Glutamatergic neuron (in vitro differentiated cells): ENCODE measurements around the gene ELL2. TPM values are rescaled to one million over a fixed set of nuclear protein-coding genes. Genes with fewer than 3 reads are reported as not detected.

Source experiments
- DNase-seq: peaks from one replicate; pipeline ENCODE4 v3.0.0; 2022
- H3K27ac Mint-ChIP-seq: one replicate; pipeline ENCODE4 v1.8.0; 2020; ENCODE audit warnings: mild to moderate bottlenecking, mixed read lengths, inconsistent platforms; ENCODE audit not compliant: unreplicated experiment
- H3K27me3 Mint-ChIP-seq: one replicate; pipeline ENCODE4 v1.8.0; 2020; ENCODE audit warnings: mild to moderate bottlenecking, moderate library complexity, mixed read lengths, inconsistent platforms; ENCODE audit not compliant: unreplicated experiment
- H3K36me3 Mint-ChIP-seq: one replicate; pipeline ENCODE4 v1.8.0; 2020; ENCODE audit warnings: mild to moderate bottlenecking, mixed read lengths, inconsistent platforms; ENCODE audit not compliant: unreplicated experiment
- H3K4me1 Mint-ChIP-seq: one replicate; pipeline ENCODE4 v1.8.0; 2020; ENCODE audit warnings: mild to moderate bottlenecking, low read depth, mixed read lengths, inconsistent platforms; ENCODE audit not compliant: unreplicated experiment
- H3K4me3 Mint-ChIP-seq: one replicate; pipeline ENCODE4 v1.8.0; 2020; ENCODE audit warnings: mild to moderate bottlenecking, mixed read lengths, inconsistent platforms; ENCODE audit not compliant: unreplicated experiment
- H3K9me3 Mint-ChIP-seq: one replicate; pipeline ENCODE4 v1.8.0; 2020; ENCODE audit warnings: mild to moderate bottlenecking, moderate library complexity, mixed read lengths, inconsistent platforms; ENCODE audit not compliant: unreplicated experiment
- CTCF ChIP-seq: fragments of 200-600 bp; sonication (generic); IDR thresholded peaks from one replicate; pipeline ENCODE4 v1.5.0; 2021; ENCODE audit not compliant: partially characterized antibody, unreplicated experiment
- total RNA-seq: library from RNA; stranded (reverse); fragmentation: NEBNext Ultra II Directional; extraction: Animal tissue kit (Norgen Biotek cat#: 25700); gene quantifications from one replicate; pipeline ENCODE4 v1.2.1, GENCODE V29; 2021; ENCODE audit not compliant: unreplicated experiment

Gene ELL2
- total RNA-seq, 1 donor from 2014 or later: 97.0 TPM

DNA sequence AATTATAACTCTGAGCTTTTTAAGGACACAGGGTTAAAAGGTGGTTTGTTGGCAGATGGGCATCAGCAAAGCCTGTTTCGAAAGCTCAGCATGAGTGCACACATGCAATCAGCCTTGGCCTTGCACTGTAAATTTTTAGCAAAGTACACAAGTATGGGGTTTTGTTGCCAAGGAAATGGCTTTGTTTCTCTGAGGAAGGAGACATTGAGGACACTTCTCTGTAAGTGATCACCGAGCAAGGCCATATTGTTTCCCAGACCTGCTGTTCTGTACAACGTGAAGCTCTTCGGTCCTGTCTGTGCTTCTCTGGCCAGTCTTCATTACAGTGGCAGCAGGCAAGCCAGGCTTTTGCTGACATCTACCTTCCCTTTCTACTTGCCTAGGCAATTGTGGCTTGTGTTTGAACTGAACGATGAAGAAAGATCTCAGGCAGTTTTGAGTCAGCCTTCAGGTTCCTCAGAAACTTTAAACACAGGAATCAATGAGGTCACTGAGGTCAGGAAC is 111.2 kb downstream of the ELL2 start:
- no peak for DNase-seq
- no peaks in the 10 kb centered on the region for H3K9me3 Mint-ChIP-seq
- TF ChIP-seq CTCF: no peak
- peaks cover 2% of the 10 kb centered on the region for H3K4me1 Mint-ChIP-seq
- no peak overlapping the region for H3K4me3 Mint-ChIP-seq
- no peak overlapping the region for H3K27ac Mint-ChIP-seq
- no peaks in the 10 kb centered on the region for H3K36me3 Mint-ChIP-seq
- H3K27me3 Mint-ChIP-seq: no peaks in the 10 kb centered on the region

DNA sequence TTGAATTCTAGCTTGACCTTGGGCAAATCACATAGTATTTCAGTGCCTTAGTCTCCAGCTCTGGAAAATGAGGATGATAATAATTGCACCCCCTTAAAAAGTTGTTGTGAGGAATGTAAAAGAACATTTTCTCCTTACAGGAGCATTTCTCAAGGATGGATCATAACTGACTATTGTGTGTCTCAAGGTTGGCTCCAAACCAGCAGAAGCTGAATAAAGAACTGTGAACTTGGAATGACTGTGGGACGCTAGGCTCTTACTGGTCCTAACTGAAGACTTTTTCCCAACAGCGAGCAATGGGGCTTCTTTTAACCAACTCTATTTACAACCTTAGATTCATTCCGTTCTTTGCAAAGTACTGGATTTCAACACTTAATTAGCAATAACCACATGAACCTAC is 113.0 kb downstream of the ELL2 start:
- no peaks in the 10 kb centered on the region for H3K9me3 Mint-ChIP-seq
- H3K27ac Mint-ChIP-seq: no peak overlapping the region
- no peaks in the 10 kb centered on the region for H3K36me3 Mint-ChIP-seq
- no peak overlapping the region for H3K4me3 Mint-ChIP-seq
- no peak for DNase-seq
- peaks cover 2% of the 10 kb centered on the region for H3K4me1 Mint-ChIP-seq
- no peaks in the 10 kb centered on the region for H3K27me3 Mint-ChIP-seq
- TF ChIP-seq CTCF: no peak

DNA sequence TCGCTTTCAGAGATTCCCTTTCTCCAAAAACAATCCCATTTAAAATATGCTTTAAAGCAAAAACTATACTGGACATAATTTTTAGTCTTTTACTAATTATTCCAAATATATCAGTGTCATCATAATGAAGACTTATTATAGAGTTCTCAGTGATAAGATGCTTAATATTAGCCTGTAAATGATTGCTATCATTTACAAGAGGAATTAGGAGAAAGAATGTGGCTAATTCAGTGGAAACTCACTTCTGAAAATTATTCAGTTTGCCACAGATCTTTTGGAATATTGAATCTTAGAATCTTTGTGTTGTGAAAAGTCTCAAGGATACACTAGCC is 114.4 kb downstream of the ELL2 start:
- no peak overlapping the region for H3K27ac Mint-ChIP-seq
- no peak overlapping the region for H3K4me3 Mint-ChIP-seq
- no peak for DNase-seq
- no peaks in the 10 kb centered on the region for H3K27me3 Mint-ChIP-seq
- peaks cover 2% of the 10 kb centered on the region for H3K4me1 Mint-ChIP-seq
- H3K36me3 Mint-ChIP-seq: peaks cover 4% of the 10 kb centered on the region
- no peaks in the 10 kb centered on the region for H3K9me3 Mint-ChIP-seq
- peak; percentile 51 for TF ChIP-seq CTCF

DNA sequence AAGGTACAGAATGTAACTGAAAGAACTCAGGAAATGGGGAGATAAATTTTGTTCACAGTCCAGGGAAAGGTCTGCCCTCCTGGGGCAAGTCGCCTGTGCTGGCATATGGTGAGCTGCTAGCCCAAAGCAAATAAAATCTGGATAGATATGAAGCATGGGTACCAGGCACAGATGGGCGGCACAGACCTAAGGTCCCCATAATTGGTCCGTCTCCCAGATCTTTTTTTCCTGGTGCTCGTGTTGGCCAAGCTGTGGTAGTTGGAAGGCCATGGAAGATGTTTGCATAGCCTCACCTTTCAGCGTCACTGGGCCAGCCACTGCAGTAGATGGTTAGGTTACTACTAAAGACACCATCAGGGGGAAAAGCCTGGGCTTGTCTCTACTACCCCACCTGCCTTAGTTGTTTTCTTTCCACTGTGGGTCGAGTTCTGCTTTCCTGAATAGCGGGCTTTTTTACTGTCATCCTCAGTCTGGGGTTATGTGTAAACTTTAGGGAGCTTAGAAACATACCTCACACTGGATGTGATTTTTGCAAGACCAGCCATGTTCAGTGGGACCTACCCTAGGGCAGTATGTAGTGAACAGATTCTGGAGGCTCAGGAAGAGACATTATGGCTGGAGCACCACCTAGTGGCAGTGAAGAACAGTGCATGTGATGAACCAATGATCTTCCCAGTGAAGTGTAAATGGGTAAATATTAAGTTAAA is 114.9 kb downstream of the ELL2 start:
- Mint-ChIP-seq H3K9me3 (no peaks in the 10 kb centered on the region), H3K4me3 (no peak overlapping the region), H3K36me3 (peaks cover 4% of the 10 kb centered on the region), H3K27ac (no peak overlapping the region), H3K27me3 (no peaks in the 10 kb centered on the region), H3K4me1 (peaks cover 2% of the 10 kb centered on the region)
- peak; percentile 93 for TF ChIP-seq CTCF
- peak; percentile 64 for DNase-seq

GRCh38 chr5:95845391-95845790 is 116.3 kb downstream of the ELL2 start:
- peaks cover 2% of the 10 kb centered on the region for H3K4me1 Mint-ChIP-seq
- H3K4me3 Mint-ChIP-seq: no peak overlapping the region
- H3K9me3 Mint-ChIP-seq: peaks cover 3% of the 10 kb centered on the region
- H3K36me3 Mint-ChIP-seq: peaks cover 4% of the 10 kb centered on the region
- no peak for TF ChIP-seq CTCF
- H3K27me3 Mint-ChIP-seq: no peaks in the 10 kb centered on the region
- DNase-seq: no peak
- no peak overlapping the region for H3K27ac Mint-ChIP-seq
